IPS-20b (cell line): Measurements from ENCODE around the gene NOL4L.
"Not testable (repeated sequence)": the region's sequence is repeated elsewhere in the genome, so short reads cannot be mapped to it uniquely, and the experiment has no call there.

Experiments
- H3K27ac ChIP-seq: one replicate; pipeline ENCODE4 v1.5.1; 2013; ENCODE audit warnings: low read length
- H3K27me3 ChIP-seq: 2 replicates; pipeline ENCODE4 v1.6.1; 2013; ENCODE audit warnings: mild to moderate bottlenecking, low read length, inconsistent platforms; ENCODE audit not compliant: insufficient read depth
- H3K36me3 ChIP-seq: 2 replicates; pipeline ENCODE4 v1.6.1; 2013; ENCODE audit warnings: low read depth, mild to moderate bottlenecking, inconsistent platforms, low read length, moderate library complexity; ENCODE audit not compliant: insufficient read depth
- H3K4me1 ChIP-seq: 2 replicates; pipeline ENCODE4 v1.6.1; 2013; ENCODE audit warnings: mild to moderate bottlenecking, control low read depth, inconsistent platforms, low read length, moderate library complexity; ENCODE audit not compliant: insufficient read depth
- H3K4me3 ChIP-seq: 2 replicates; pipeline ENCODE4 v1.5.1; 2013; ENCODE audit warnings: mild to moderate bottlenecking, low read length, inconsistent platforms
- H3K9ac ChIP-seq: 2 replicates; pipeline ENCODE4 v1.6.1; 2013; ENCODE audit warnings: low read depth, mild to moderate bottlenecking, inconsistent platforms, low read length, moderate library complexity
- H3K9me3 ChIP-seq: 2 replicates; pipeline ENCODE4 v1.6.1; 2013; ENCODE audit warnings: mild to moderate bottlenecking, low read depth, low read length, inconsistent platforms; ENCODE audit not compliant: insufficient read depth

The NOL4L gene

DNA sequence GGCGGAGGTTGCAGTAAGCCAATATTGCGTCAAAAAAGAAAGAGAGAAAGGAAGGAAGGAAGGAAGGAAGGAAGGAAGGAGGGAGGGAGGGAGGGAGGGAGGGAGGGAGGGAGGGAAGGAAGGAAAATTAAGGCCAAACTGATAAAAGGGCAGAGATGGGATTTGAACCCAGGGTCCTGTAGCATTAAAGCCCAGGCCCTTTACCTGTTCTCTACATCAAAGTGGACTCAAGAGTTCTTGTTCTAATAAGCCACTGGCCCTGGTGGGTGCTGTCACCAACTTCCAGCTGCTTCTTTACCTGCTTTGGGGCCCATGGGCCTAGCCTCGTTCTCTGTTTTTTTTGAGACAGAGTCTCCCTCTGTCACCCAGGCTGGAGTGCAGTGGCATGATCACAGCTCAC, 7.1 kb downstream of the NOL4L start:
- H3K36me3 ChIP-seq, H3K27ac ChIP-seq, H3K4me3 ChIP-seq, H3K9ac ChIP-seq, H3K4me1 ChIP-seq, H3K9me3 ChIP-seq: not testable (repeated sequence)
- peaks cover 25% of the 10 kb centered on the region for H3K27me3 ChIP-seq

DNA sequence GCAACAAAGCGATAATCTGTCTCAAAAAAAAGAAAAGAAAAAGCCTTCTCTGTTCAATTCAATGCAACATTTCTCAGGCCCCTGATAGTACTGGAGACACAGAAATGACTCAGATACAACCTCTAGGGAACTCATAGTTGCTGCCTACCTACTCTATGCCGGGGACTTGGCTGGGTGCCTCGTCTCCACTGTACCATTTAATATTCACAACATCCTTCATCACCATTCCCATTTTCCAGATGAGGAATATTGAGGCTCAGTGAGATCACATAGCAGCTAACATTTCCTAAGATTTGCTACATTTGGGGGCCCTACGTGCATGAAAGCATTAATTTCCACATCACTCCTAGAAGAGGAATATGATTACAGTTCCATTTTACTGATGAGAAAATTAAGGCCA, 7.5 kb downstream of the NOL4L start:
- Histone ChIP-seq H3K9me3 (no peaks in the 10 kb centered on the region), H3K27ac (no peak overlapping the region), H3K9ac (no peak overlapping the region), H3K36me3 (no peaks in the 10 kb centered on the region), H3K4me3 (no peak overlapping the region), H3K27me3 (peaks cover 21% of the 10 kb centered on the region), H3K4me1 (no peaks in the 10 kb centered on the region)

DNA sequence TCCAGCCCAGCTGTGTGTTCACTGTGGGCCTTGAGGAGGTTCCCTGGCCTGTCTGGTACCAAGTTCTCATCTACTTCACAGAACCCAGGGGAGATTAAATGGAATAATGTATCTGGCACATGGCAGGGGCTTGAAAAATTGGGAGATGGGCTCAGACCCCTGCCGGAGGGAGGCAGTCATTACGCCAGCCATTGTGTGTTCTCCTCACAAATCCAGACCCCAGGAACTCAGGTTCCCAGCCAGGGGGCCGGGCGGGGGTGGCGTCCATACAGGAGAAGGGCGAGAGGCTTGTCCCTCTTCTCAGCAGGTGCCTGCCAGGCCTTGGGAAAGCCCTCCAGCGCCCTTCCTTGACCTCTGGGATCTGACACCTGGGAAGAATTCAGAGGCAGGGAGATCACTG, 8.1 kb downstream of the NOL4L start:
- Histone ChIP-seq H3K27me3 (peaks cover 15% of the 10 kb centered on the region), H3K4me3 (no peak overlapping the region), H3K9ac (no peak overlapping the region), H3K27ac (no peak overlapping the region), H3K9me3 (no peaks in the 10 kb centered on the region), H3K36me3 (no peaks in the 10 kb centered on the region), H3K4me1 (no peaks in the 10 kb centered on the region)

DNA sequence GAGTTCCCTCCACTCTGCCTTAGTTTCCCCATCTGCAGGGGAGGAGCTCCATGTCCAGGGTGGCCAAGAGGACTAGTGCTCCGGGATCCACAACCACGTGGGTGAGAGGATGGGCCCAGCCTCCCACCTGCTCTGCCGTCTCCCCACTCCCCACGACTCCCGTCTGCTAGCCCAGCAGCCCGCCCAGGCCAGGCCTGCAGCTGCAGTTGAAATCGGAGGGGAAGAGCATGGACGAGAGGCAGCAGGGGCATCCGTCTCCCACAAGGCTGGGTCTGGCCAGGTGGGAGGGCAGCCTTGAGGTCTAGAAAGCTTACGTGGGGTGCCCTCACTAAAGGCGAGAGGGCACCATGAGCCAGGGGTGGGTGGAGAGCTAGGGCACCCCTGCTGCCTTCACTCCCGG, 8.6 kb downstream of the NOL4L start:
- Histone ChIP-seq H3K27ac (no peak overlapping the region), H3K9ac (no peak overlapping the region), H3K27me3 (peaks cover 10% of the 10 kb centered on the region), H3K4me3 (no peak overlapping the region), H3K4me1 (no peaks in the 10 kb centered on the region), H3K9me3 (no peaks in the 10 kb centered on the region), H3K36me3 (no peaks in the 10 kb centered on the region)

DNA sequence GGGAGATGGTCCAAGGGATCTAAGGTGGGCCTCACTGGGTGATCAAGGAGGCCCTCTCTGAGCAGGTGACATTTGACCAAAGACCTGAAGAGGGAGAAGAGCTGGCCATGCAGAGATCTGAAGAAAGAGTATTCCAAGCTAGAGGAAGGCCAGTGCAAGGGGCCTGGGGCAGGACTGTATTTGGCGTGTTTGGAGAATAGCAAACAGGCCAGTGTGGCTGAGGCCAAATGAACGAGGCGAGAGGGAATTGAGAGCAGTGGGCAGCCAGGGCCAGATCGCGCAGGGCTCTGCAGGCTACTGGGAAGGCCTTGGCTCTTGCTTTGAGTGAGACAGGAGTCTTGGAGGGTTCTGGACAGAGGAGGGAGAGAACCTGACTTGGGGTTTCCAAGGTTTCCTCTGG, 9.3 kb downstream of the NOL4L start:
- Histone ChIP-seq H3K36me3 (no peaks in the 10 kb centered on the region), H3K4me1 (no peaks in the 10 kb centered on the region; the same call in 1 of the 2 replicates), H3K4me3 (no peak overlapping the region), H3K27me3 (peaks cover 6% of the 10 kb centered on the region; the same call in 1 of the 2 replicates), H3K27ac (no peak overlapping the region), H3K9ac (no peak overlapping the region), H3K9me3 (no peaks in the 10 kb centered on the region)

DNA sequence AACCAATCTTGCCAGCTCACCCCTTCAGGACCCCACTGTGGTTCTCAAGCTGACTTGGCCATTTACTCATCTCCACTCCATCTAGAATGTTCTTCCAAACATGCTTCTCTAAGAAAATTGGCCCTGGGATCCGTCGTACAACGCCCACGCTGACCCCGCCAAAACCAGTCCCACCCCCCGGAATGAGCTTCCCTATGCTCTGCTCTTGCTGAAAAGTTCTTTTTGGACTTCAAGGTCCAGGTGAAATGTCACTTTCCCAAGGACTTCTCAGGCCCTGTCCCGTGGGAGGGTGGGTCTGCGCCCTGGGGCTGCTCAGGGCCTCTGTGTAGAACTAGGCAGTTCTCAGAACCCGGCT, 9.9 kb downstream of the NOL4L start:
- H3K27ac ChIP-seq, result no peak overlapping the region
- no peaks in the 10 kb centered on the region; the same call in 1 of the 2 replicates for H3K27me3 ChIP-seq
- peaks cover 2% of the 10 kb centered on the region; the same call in 1 of the 2 replicates for H3K4me1 ChIP-seq
- no peak overlapping the region for H3K4me3 ChIP-seq
- no peak overlapping the region for H3K9ac ChIP-seq
- H3K9me3 ChIP-seq, result no peaks in the 10 kb centered on the region
- no peaks in the 10 kb centered on the region for H3K36me3 ChIP-seq

DNA sequence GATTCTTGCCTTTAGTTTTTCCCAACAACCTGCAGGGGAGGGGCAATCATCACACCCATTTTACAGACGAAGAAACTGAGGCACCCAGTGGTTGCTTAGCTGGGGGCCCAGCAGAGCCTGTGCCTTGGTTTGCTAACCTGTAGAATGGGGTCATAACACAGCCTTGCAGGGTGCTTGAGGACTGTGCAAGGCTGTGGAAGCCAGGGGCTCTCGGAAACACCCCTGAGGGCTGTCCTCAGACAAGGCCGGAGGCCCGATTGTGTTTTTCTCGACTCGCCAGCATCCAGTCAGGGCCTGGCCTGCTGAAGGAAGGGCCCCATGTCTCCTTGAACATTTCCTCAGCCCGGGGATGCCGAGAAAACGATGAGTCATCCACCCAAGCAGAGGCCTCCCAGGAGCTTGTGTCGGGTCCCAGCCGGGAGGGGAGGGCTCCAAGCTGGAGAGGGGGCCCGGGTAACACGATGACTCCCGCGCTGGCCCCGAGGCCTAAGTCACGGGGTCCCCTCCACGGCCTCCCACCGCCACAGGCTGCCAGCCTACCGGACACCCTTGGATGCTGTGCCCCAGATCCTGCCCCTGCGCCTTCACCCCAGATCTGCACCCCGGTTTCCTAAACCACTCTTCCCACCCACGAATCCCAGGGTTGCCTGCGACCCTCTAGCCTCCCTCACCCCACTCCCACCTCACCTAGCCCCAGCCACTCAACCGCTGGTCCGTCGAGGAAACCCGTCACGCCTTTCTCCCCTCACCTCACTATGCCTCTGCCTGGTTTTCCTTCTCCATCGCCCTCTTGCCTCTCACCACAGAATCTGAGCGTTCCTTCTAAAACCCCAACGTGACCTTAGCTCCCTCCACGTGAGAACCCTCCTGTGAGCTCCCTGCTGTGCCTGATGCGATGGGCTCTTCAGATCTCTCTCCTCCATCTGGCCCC, 10.6 kb downstream of the NOL4L start:
- Histone ChIP-seq H3K4me3 (no peak overlapping the region), H3K9ac (no peak overlapping the region), H3K4me1 (peaks cover 3% of the 10 kb centered on the region; the same call in 1 of the 2 replicates), H3K27me3 (no peaks in the 10 kb centered on the region; the same call in 1 of the 2 replicates), H3K27ac (no peak overlapping the region), H3K9me3 (no peaks in the 10 kb centered on the region), H3K36me3 (no peaks in the 10 kb centered on the region)

DNA sequence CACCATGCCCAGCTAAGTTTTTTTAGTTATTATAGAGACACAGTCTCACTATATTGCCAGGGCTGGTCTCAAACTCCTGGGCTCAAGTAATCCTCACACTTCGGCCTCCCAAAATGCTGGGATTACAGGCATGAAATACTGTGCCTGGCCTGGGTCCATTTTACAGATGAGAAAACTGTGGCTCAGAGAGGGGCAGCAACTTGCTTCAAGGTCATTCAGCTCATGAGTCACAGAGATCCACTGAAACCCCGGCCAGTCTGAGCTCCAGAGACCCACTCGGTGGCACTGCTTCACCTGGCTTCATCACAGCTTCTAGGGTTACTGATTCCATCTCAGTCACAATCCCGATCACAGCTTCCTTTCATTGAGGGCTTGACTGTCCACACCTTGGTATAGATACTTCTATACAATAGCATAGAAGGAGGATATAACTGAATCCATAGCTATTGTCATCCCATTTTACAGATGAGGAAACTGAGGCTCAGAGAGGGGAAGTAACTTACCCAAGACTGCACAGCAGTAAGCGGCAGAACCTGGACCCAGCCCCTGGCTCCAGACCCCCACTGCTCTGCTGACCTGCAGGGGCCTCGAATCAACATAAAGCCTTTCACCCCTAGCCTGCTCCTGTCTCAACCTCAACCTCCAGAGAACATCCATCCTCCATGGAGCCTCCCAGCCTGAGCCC, 11.8 kb downstream of the NOL4L start:
- Histone ChIP-seq H3K27me3 (no peaks in the 10 kb centered on the region; the same call in 1 of the 2 replicates), H3K9me3 (no peaks in the 10 kb centered on the region), H3K4me3 (no peak overlapping the region), H3K9ac (no peak overlapping the region), H3K27ac (no peak overlapping the region), H3K4me1 (peaks cover 3% of the 10 kb centered on the region; the same call in 1 of the 2 replicates), H3K36me3 (no peaks in the 10 kb centered on the region)

DNA sequence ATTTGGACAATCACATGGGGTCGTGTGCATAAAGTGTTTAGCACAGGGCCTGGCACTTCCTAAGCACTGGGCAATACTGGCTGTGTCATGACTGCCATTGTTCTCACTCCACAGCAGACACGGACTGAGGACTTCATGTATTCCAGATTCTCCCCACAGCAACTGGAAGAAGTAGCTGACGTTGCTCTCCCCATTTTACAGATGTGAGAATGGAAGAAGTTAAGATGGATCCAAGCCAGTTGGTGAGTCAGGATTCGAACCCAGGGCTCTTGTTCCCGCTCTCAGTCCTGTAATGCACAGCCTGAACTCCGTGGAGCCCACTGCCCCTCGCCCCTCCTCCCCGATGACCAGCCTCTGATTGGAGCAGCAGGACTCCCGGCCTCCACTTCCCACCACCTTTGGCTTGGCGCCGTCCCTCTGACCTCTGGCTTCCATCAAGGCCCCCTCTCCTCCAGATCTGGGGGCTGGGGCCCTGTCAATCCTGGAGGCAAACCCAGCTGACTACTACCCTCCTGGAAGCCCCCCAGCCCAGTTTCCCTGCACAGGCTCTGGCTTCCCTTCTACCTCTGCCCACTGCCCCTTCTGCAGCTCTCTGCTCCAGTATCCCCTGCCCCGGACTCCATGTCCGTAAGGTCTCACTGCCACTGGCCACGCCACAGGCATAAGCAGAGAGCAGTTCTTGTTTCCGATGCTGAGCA, 12.7 kb downstream of the NOL4L start:
- Histone ChIP-seq H3K27me3 (no peaks in the 10 kb centered on the region; the same call in 1 of the 2 replicates), H3K9me3 (no peaks in the 10 kb centered on the region), H3K27ac (no peak overlapping the region), H3K9ac (no peak overlapping the region), H3K4me3 (no peak overlapping the region), H3K36me3 (no peaks in the 10 kb centered on the region), H3K4me1 (peaks cover 3% of the 10 kb centered on the region; the same call in 1 of the 2 replicates)

DNA sequence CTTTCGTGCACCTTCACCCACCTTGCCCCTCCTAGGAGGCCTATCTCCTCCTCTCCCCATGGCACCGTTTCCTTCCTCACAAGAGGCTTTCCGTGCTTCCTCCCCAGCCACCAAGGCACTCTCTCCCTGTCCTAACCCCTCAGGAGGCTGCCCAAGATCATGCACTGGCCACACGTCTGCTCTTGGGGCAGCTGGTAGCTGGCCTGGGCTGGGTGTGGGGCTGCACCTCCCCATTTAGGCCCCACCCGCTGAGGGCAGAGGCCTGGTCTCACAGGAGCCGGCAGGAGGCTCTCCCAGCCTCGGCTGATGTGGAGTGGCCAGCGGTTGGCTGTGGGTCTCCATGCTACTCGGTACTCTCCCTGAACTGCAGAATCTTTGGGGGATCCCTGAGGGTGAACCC, 13.6 kb downstream of the NOL4L start:
- H3K4me3 ChIP-seq, result no peak overlapping the region
- H3K9ac ChIP-seq, result no peak overlapping the region
- H3K4me1 ChIP-seq, result peaks cover 3% of the 10 kb centered on the region; the same call in 1 of the 2 replicates
- no peaks in the 10 kb centered on the region for H3K9me3 ChIP-seq
- no peaks in the 10 kb centered on the region; the same call in 1 of the 2 replicates for H3K27me3 ChIP-seq
- no peaks in the 10 kb centered on the region for H3K36me3 ChIP-seq
- H3K27ac ChIP-seq, result no peak overlapping the region

DNA sequence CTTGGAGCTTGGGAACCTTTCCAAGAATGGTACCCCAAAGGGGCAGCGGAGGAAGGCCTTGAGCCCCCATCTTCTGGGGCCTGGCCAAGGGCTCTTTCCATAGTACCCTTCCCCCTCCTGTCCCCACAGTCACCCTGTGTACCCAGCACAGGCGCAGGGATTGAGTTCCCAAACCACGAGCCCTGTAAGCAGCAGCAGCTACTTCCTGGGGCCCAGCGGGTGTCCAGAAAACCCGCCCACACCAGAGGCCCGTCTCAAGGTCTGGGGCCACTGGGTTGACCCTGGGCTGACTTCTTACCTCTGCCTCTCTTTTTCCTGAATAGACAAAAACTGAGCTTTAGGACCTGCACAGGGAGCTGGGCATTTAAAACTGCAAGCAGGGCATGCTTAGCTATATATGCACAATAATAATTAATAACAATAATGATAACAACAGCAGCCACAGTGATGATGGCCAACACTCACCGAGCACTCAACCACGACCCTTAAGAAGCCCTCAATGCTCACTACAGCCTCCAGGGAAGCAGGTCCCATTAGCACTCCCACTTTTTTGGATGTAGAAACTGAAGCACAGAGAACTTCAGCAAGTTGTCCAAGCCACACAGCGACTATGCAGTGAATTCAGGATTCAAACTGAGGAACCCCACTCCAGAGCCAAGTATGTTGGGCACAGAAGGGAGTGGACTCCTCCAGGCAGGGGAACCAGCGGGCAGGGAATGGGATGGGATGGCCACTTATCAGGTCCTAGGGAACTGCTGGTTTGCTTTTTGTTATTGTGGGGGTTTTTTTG, 14.5 kb downstream of the NOL4L start:
- Histone ChIP-seq H3K4me3 (no peak overlapping the region), H3K27ac (no peak overlapping the region), H3K36me3 (no peaks in the 10 kb centered on the region), H3K27me3 (no peaks in the 10 kb centered on the region), H3K9me3 (no peaks in the 10 kb centered on the region), H3K9ac (no peak overlapping the region), H3K4me1 (peaks cover 3% of the 10 kb centered on the region; the same call in 1 of the 2 replicates)
